ENCODE measurements around the gene CCDC88C.

CCDC88C gene

DNA sequence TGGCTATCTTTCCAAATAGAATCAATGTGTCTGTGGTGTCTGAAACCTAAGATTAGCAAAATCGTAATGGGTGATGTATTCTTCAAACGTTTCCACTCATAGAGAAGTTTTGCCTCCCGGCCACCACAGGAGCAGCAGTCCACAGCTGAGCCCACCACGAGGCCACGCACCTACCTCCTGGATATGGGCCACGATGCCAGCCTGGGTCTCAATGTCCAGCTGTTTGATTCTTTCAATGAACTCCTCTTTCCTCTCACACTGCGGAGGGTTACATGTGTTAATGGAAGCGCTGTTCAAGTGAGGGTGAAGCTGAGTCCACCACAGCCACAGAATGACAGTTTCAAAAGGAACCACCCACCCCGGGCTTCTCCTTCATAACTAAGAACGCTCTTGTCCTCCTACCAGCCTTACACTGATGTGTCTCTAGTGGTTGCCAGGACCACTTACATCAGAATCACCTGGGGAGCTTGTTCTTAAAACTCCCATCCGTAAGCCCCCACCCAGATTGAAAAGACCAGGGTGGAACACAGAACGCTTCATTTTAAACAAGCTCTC, 75.3 kb downstream of the CCDC88C start:
- Histone ChIP-seq H3K27ac (ENCODE audit: low read length) (no peak overlapping the region), H3K36me3 (ENCODE audit: control insufficient read depth, low read depth, low read length) (peaks cover 20% of the 10 kb centered on the region), H3K27me3 (ENCODE audit: control insufficient read depth, insufficient read depth, low read length) (no peaks in the 10 kb centered on the region), H3K9ac (ENCODE audit: low read length) (no peak overlapping the region), H3K4me3 (ENCODE audit: low read length) (no peak overlapping the region), H3K9me3 (ENCODE audit: control insufficient read depth, low read depth, low read length) (no peaks in the 10 kb centered on the region), H3K4me1 (ENCODE audit: control insufficient read depth, low read depth, low read length) (no peaks in the 10 kb centered on the region)

- Histone ChIP-seq H3K4me3 (ENCODE audit: low read length) (no peak overlapping the region), H3K4me1 (ENCODE audit: control insufficient read depth, low read depth, low read length) (no peaks in the 10 kb centered on the region), H3K9me3 (ENCODE audit: control insufficient read depth, low read depth, low read length) (no peaks in the 10 kb centered on the region), H3K36me3 (ENCODE audit: control insufficient read depth, low read depth, low read length) (peaks cover 20% of the 10 kb centered on the region), H3K27ac (ENCODE audit: low read length) (no peak overlapping the region), H3K9ac (ENCODE audit: low read length) (no peak overlapping the region), H3K27me3 (ENCODE audit: control insufficient read depth, insufficient read depth, low read length) (no peaks in the 10 kb centered on the region)
These were observed 75.9 kb downstream of the CCDC88C start for GRCh38 chr14:91341751-91342154.

- Histone ChIP-seq H3K4me3 (ENCODE audit: low read length) (no peak overlapping the region), H3K27me3 (ENCODE audit: control insufficient read depth, insufficient read depth, low read length) (no peaks in the 10 kb centered on the region), H3K4me1 (ENCODE audit: control insufficient read depth, low read depth, low read length) (no peaks in the 10 kb centered on the region), H3K9ac (ENCODE audit: low read length) (no peak overlapping the region), H3K36me3 (ENCODE audit: control insufficient read depth, low read depth, low read length) (peaks cover 20% of the 10 kb centered on the region), H3K27ac (ENCODE audit: low read length) (no peak overlapping the region), H3K9me3 (ENCODE audit: control insufficient read depth, low read depth, low read length) (no peaks in the 10 kb centered on the region)
These were observed 76.3 kb downstream of the CCDC88C start for GRCh38 chr14:91341334-91341733.

GRCh38 chr14:91339671-91340369, 77.8 kb downstream of the CCDC88C start:
- Histone ChIP-seq H3K36me3 (ENCODE audit: control insufficient read depth, low read depth, low read length) (peaks cover 20% of the 10 kb centered on the region), H3K27ac (ENCODE audit: low read length) (no peak overlapping the region), H3K4me3 (ENCODE audit: low read length) (no peak overlapping the region), H3K27me3 (ENCODE audit: control insufficient read depth, insufficient read depth, low read length) (no peaks in the 10 kb centered on the region), H3K4me1 (ENCODE audit: control insufficient read depth, low read depth, low read length) (no peaks in the 10 kb centered on the region), H3K9me3 (ENCODE audit: control insufficient read depth, low read depth, low read length) (no peaks in the 10 kb centered on the region), H3K9ac (ENCODE audit: low read length) (no peak overlapping the region)

DNA sequence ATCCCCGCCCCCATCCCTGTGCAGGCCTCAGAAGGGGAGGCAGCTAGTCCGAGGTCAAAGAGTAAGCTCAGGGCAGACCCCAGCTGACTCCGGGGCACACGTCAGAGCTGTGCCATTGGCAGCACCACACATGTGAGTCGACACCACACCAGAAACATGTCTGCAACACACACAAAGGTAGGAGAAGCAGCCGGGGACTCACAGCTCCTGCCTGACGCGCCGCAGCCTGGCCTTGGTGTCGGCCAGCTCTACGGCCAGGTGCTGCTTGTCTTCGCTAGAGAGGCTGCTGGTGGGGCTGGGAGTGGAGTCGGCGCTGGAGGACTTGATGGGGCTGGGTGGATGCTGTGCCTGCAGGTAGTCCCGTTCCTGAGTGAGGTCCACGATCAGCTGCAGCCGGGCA, 78.5 kb downstream of the CCDC88C start:
- Histone ChIP-seq H3K9me3 (ENCODE audit: control insufficient read depth, low read depth, low read length) (no peaks in the 10 kb centered on the region), H3K27me3 (ENCODE audit: control insufficient read depth, insufficient read depth, low read length) (no peaks in the 10 kb centered on the region), H3K4me3 (ENCODE audit: low read length) (no peak overlapping the region), H3K27ac (ENCODE audit: low read length) (no peak overlapping the region), H3K9ac (ENCODE audit: low read length) (no peak overlapping the region), H3K36me3 (ENCODE audit: control insufficient read depth, low read depth, low read length) (peaks cover 20% of the 10 kb centered on the region), H3K4me1 (ENCODE audit: control insufficient read depth, low read depth, low read length) (no peaks in the 10 kb centered on the region)

GRCh38 chr14:91338379-91338778, 79.2 kb downstream of the CCDC88C start:
- Histone ChIP-seq H3K9me3 (ENCODE audit: control insufficient read depth, low read depth, low read length) (no peaks in the 10 kb centered on the region), H3K27me3 (ENCODE audit: control insufficient read depth, insufficient read depth, low read length) (no peaks in the 10 kb centered on the region), H3K4me1 (ENCODE audit: control insufficient read depth, low read depth, low read length) (no peaks in the 10 kb centered on the region), H3K4me3 (ENCODE audit: low read length) (no peak overlapping the region), H3K9ac (ENCODE audit: low read length) (no peak overlapping the region), H3K36me3 (ENCODE audit: control insufficient read depth, low read depth, low read length) (peaks cover 20% of the 10 kb centered on the region), H3K27ac (ENCODE audit: low read length) (no peak overlapping the region)

DNA sequence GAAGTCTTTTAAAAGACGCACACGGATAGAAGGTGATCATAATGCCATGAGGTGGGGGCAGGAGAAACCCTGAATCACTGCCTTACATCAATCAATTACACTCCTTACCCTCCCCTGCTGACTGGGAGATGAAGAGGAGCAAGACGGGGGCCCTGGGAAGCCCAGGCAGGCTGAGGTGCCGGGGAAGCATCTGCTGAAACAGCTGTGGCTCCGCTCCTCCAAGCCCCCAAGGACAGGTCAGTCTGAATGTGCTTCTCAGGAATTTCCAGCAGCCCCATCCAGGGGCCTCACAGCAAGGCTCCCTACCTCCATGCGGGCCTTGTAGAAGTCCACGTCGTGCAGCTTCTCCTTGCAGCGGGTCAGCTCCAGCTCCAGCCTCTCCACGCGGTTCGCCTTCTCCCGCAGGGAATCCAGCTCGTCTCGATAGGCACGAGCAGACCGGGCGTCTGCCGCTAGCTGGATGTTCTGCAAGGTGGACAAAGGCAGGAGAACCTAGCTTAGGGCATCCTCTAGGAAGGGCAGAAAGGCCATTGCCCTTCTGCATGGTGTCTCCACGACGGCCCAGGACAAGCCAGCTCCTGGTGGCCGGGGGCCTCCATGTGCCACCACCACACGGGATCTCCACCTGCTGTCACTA, 79.8 kb downstream of the CCDC88C start:
- H3K4me3 ChIP-seq (ENCODE audit: low read length): no peak overlapping the region
- H3K9ac ChIP-seq (ENCODE audit: low read length): no peak overlapping the region
- peaks cover 20% of the 10 kb centered on the region for H3K36me3 ChIP-seq (ENCODE audit: control insufficient read depth, low read depth, low read length)
- no peaks in the 10 kb centered on the region for H3K9me3 ChIP-seq (ENCODE audit: control insufficient read depth, low read depth, low read length)
- no peaks in the 10 kb centered on the region for H3K4me1 ChIP-seq (ENCODE audit: control insufficient read depth, low read depth, low read length)
- no peaks in the 10 kb centered on the region for H3K27me3 ChIP-seq (ENCODE audit: control insufficient read depth, insufficient read depth, low read length)
- no peak overlapping the region for H3K27ac ChIP-seq (ENCODE audit: low read length)

DNA sequence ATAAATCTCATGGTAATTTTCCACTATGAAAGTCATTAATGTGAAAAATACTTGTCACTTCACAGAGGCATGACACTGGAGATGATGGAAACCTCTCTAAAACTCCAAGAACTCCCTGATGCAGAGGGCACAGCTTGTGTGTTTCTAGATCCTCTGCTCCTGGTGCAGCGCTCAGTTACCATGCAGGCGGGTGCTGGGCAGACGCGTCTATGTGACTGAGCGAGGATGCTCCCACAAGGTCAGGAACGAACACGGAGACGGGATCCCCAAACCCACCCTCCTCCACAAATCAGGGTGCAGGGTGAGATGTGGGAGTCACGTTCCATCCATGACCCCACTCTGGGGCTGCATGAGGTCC, 81.5 kb downstream of the CCDC88C start:
- peaks cover 20% of the 10 kb centered on the region for H3K36me3 ChIP-seq (ENCODE audit: control insufficient read depth, low read depth, low read length)
- H3K27me3 ChIP-seq (ENCODE audit: control insufficient read depth, insufficient read depth, low read length): no peaks in the 10 kb centered on the region
- H3K4me3 ChIP-seq (ENCODE audit: low read length): no peak overlapping the region
- no peaks in the 10 kb centered on the region for H3K4me1 ChIP-seq (ENCODE audit: control insufficient read depth, low read depth, low read length)
- H3K9ac ChIP-seq (ENCODE audit: low read length): no peak overlapping the region
- no peak overlapping the region for H3K27ac ChIP-seq (ENCODE audit: low read length)
- no peaks in the 10 kb centered on the region for H3K9me3 ChIP-seq (ENCODE audit: control insufficient read depth, low read depth, low read length)

GRCh38 chr14:91335191-91336092, 82.2 kb downstream of the CCDC88C start:
- H3K27me3 ChIP-seq (ENCODE audit: control insufficient read depth, insufficient read depth, low read length): no peaks in the 10 kb centered on the region

GRCh38 chr14:91333650-91334039, 84.0 kb downstream of the CCDC88C start:
- Histone ChIP-seq H3K27ac (ENCODE audit: low read length) (no peak overlapping the region), H3K9ac (ENCODE audit: low read length) (no peak overlapping the region), H3K36me3 (ENCODE audit: control insufficient read depth, low read depth, low read length) (peaks cover 12% of the 10 kb centered on the region)

More at GRCh38 chr14:91335191-91336092, 82.2 kb downstream of the CCDC88C start:
- Histone ChIP-seq H3K4me3 (ENCODE audit: low read length) (no peak overlapping the region), H3K36me3 (ENCODE audit: control insufficient read depth, low read depth, low read length) (peaks cover 20% of the 10 kb centered on the region), H3K4me1 (ENCODE audit: control insufficient read depth, low read depth, low read length) (no peaks in the 10 kb centered on the region), H3K9ac (ENCODE audit: low read length) (no peak overlapping the region), H3K27ac (ENCODE audit: low read length) (no peak overlapping the region), H3K9me3 (ENCODE audit: control insufficient read depth, low read depth, low read length) (no peaks in the 10 kb centered on the region)

DNA sequence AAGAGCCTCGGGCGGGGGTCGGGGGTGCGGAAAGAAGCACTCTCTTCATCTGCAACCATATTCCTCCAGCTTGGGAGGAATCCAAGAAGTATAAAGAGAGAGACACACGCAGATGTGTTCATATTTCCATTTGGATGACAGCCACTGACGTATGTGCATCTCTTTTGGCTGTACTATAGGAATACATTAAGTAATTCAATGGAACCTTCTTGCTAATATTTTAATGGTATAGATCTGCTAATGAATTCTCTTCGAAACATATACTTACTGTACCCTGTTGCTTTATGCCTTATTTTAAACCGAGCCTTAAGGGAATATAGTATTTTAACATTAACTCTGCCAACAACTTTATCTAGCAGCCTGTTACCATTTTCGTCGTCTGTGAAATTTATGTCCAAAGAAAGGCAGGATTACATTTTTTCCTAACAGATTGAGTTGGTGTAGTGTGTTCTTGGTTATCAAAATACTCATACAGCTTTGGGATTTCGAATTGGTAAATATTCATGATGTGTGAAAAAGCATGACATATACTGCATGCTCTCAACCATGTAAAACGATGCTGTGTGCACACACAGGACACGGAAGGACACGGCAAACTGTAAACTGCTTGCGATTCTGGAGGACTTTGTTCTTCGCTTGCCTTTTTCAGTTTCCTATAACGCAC, 84.5 kb downstream of the CCDC88C start:
- Histone ChIP-seq H3K27ac (ENCODE audit: low read length) (no peak overlapping the region), H3K9me3 (ENCODE audit: control insufficient read depth, low read depth, low read length) (no peaks in the 10 kb centered on the region), H3K9ac (ENCODE audit: low read length) (no peak overlapping the region), H3K27me3 (ENCODE audit: control insufficient read depth, insufficient read depth, low read length) (no peaks in the 10 kb centered on the region), H3K4me1 (ENCODE audit: control insufficient read depth, low read depth, low read length) (no peaks in the 10 kb centered on the region), H3K36me3 (ENCODE audit: control insufficient read depth, low read depth, low read length) (peaks cover 7% of the 10 kb centered on the region), H3K4me3 (ENCODE audit: low read length) (no peak overlapping the region)

More at GRCh38 chr14:91333650-91334039, 84.0 kb downstream of the CCDC88C start:
- no peaks in the 10 kb centered on the region for H3K4me1 ChIP-seq (ENCODE audit: control insufficient read depth, low read depth, low read length)
- H3K27me3 ChIP-seq (ENCODE audit: control insufficient read depth, insufficient read depth, low read length): no peaks in the 10 kb centered on the region
- H3K9me3 ChIP-seq (ENCODE audit: control insufficient read depth, low read depth, low read length): no peaks in the 10 kb centered on the region
- no peak overlapping the region for H3K4me3 ChIP-seq (ENCODE audit: low read length)

Data from iPS-18a (cell line).